SK-MEL-5 (cell line): ENCODE measurements around the gene PGA5. TPM values are rescaled to one million over a fixed set of nuclear protein-coding genes. Genes with fewer than 3 reads are reported as not detected.

Experiments
- DNase-seq: peaks from one replicate; pipeline ENCODE4 v3.0.0-alpha.2; 2016; ENCODE audit warnings: low read depth, low spot score
- in situ Hi-C: cut with HindIII; loops from 2 replicates; pipeline ENCODE4 v1.10.0; 2016; ENCODE audit warnings: low sequenced_read_pairs, high pct_unique_total_duplicates, low pct_unique_long_range_greater_than_20kb
- total RNA-seq: library from RNA; depleted of rRNA; stranded (reverse); fragments of >200 nt; shearing (Covaris generic); gene quantifications from 2 replicates; pipeline ENCODE4 v1.2.3, GENCODE V29; 2014

PGA5 gene
- total RNA-seq, 1 experiment from 2014 or later: not detected

DNA sequence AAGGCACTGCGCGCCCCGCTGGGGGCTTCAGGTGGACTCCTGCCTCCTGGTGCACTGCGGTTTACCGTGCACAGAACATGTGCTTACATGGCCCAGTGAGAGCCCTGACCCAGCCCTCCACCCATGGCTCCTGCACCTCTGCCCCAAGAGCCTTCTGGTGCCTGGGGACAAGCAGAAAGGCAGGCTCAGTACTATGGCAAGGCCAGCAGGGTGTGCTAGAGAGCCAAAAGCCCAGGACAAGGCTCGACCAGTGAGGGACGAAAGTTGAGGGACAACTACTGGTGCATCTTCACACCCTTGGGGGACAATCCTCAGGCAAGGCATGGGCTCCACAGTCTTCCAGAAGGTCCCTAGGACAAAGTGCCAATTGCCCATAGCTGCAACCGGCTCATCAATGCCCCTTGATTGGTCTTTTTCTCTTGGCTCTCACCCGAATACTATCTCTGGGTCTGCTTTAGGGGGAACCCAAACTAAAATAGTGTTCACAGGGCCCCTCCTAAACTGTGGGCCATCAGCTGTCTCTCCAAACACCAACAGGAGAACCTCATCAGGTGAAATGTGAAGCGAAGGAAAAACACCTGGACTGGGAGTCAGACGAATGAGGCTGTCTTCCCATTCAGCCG is 13.5 kb downstream of the PGA5 start:
- peak; percentile 71 for DNase-seq
- in situ Hi-C loops: no loop called here

DNA sequence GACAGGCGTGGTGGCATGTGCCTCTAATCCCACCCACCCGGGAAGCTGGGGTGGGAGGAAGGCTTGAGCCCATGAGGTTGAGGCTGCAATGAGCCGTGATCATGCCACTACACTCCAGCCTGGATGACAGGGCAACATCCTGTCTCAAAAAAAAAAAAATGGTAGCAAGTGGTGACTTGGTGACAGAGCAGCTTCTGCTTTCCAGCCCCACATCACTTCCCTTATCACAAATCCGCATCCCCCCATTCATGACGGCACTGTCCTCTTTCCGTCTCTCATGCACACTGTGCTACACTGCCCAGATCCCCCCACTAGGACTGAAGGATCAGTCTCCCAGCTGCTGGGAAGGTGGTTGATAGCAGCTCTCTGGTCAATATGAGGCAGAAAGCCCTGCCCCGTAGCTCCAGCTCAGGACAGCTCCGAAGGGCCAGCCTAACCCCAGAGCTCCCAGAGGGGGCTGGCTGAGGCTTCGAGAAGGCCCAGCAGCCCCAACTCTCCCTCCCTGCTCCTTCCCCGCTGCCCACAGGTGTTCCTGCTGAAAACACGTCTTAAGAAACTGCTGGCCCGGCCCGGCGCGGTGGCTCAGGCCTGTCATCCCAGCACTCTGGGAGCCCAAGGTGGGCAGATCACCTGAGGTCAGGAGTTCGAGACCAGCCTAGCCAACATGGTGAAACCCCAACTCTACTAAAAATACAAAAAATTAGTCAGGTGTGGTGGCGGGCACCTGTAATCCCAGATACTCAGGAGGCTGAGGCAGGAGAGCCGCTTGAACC is 15.9 kb downstream of the PGA5 start:
- in situ Hi-C loops: no loop called here
- DNase-seq: no peak

DNA sequence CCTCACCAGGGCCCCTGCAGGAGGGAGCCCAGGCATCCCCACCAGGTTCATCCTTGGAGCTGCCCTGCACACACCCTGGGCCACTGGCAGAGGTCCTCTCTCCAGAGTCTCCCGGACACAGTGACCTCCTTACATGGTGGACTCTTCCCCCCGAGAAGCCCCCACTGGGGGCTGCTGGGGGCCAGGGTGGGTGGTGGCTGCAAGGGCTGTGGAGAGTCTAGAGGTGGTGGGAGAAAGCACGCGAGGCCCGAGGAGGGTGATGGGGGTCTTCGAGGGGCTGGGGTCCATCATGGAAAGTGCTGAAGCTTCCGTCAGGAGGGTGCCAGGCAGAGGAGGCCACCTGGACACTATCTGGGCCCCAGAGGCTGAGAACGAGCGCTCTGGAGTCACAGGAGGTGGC is 17.6 kb downstream of the PGA5 start:
- in situ Hi-C loops: no loop called here
- DNase-seq: no peak

DNA sequence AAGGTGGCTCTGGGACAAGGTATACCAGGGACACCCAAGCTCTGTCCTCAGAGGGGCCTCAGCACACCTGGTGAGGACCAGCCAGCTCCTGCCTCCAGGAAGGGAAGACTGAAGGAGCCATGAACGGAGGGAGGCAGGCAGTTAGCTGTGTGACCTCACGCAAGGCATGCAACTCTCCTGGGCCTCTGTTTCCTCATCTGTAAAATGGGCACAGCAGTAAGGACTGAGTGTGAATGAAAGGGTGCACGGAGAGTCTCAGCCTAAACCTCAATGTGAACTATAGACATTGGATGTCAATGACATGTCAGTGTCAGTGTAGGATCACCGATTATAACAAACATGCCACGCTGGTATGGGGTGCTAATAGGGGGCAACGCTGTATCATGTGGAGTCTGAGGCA is 18.4 kb downstream of the PGA5 start:
- no peak for DNase-seq
- in situ Hi-C loops: no loop called here

DNA sequence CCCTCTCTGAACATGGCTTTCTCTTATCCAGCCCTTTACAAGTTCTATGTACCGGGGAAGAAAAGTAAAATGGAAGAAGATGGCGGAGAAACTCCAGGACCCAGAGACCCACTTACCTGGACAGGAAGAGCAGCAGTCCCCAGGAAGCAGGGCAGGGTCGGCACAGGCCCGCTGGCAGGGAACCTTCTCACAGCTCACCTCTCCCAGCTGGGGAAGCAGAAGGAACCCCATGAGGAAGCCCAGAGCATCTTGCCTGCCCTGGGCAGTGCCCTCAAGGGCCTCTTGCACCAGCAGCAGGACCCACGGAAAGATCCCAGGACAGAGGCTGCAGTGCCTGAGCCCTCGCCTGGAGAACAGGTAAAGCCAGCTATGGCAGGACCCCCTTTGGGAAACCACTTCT is 23.4 kb downstream of the PGA5 start:
- DNase-seq: no peak
- in situ Hi-C loops: no loop called here

DNA sequence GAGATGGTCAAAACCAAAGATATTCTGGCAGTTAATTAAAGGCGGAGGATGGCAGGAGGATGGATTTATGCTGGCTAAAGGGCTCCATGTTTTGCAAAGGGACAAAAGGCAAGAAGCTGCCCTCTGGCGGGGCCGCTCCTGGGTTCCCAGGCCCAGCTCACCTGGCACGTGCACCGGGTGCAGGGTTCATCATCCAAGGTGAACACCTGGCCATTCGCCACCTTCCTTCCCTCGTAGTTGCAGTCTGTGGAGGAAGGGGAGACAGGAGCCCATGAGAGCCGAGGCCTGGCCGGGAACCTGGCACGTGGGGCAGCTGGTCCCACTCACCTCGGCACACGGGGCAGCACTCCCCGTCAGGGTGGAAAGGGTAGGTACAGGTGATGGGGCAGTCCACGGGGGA is 23.8 kb downstream of the PGA5 start:
- in situ Hi-C loops: no loop called here

DNA sequence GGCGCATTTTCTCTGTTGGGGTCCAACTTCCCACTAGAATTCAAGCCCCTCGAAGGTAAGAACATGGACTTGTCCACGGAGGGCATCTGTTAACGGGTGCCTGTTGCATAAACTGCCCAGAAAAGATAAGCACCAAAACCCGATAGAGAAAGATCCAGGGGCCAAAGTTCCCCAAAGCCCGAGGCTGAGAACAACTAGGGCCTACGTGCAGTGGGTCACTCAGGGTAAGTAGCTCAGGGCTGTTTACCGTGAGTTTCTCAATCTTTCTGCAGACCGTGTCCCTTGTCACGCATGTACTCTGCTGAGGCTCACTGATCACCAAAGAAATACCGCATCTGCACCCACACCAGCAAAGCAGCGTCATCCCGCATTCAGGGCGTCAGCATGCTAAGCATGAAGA is 24.4 kb downstream of the PGA5 start:
- DNase-seq: no peak
- in situ Hi-C loops: no loop called here

More for the DNA sequence above, 23.8 kb downstream of the PGA5 start:
- no peak for DNase-seq

DNA sequence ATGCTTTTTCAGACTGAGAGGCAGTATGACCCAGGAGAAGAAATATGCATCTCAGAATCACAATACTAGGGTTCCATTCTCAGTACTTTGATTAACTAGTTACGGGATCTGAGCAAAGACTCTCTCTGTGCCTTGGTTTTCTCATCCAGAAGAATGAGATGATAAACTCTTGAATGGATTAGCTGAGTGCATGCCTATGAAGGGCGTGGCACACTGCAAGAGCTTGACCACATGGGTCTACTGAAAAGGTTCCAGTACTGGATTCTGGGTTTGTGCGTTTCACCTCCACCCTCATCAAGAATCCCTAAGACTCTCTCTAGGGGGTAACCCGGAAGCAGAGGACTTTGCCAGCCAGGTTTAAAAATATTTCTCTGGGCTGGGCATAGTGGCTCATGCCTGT is 25.6 kb downstream of the PGA5 start:
- no peak for DNase-seq
- in situ Hi-C loops: no loop called here

DNA sequence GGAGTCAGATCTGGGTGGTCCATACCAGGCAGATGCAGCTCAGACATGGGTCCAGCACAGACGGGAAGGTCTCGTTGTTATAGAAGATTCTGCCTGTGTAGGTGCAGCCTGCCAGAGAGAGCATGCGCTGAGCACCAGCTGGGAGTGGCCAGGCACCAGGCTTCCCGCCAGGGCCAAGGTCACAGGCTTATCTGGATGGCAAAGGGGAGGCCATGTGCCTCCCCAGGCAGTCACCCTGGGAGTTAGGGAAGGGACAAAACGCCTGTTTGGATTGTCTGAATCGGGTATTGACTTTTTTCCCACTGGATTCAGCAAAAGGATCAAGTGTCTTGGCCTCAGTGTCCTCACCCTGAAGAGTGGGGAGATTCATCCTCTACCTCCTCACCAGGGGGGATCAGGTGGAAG is 26.5 kb downstream of the PGA5 start:
- DNase-seq: no peak
- in situ Hi-C loops: no loop called here

DNA sequence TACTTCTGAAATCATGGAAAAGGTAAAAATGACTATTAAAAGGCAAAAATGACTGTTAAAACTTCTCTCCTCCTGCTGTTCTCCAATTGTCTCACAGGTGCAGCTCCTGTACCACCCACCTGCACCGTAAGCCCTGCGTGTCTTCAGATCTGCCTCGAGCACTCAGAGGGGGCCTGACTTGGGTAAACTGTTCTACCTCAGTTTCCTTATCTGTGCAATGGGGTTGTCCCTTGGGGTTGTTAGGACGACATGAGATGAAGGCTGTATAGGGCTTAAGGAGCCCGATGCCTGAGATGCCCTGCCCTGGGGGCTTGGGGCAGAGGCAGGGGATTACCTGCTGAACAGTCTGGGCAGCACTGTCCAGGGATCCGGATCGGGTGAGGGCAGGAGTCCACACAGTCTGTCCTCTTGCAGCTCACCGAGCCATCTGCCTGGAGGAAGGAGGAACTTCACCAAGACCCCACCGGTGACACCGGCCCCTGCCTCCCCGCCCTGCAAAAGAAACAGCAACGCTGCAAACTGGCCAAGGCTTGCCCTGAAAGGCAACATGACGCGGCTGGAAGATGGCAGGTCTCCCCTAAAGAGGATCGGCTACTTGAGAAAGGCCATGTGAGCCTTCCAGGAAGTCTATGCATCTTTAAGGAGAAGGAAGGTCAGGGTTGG is 27.7 kb downstream of the PGA5 start:
- DNase-seq: no peak
- in situ Hi-C loops: no loop called here

DNA sequence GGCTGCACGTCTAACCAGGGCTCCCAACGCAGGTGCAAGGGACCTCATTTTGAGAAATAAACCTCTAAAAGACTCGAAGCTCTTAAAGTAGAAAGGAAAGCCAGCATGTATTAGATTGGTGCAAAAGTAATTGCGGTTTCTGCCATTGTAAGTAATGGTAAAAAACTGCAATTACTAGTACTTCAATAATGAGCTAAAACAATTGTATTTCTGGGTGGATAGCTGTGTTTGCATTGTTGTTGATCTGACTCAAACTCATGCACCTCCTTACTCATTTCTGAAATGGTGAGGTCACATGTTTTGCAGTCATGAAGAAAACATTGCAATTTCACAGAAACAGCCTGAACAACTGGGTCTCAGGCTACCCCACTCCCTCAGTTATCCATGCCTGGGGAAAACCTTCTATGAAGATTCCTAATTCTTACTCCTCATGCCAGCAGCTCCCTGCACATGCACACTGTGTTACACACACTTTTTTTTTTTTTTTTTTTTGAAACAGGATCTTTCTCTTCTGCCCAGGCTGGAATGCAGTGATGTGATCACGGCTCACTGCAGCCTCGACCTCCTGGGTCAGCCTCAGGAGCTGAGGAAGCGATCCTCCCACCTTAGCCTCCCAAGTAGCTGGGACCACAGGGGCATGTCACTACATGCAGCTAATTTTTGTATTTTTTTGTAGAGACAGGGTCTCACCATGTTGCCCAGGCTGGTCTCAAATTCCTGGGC is 29.5 kb downstream of the PGA5 start:
- DNase-seq: no peak
- in situ Hi-C loops: no loop called here

DNA sequence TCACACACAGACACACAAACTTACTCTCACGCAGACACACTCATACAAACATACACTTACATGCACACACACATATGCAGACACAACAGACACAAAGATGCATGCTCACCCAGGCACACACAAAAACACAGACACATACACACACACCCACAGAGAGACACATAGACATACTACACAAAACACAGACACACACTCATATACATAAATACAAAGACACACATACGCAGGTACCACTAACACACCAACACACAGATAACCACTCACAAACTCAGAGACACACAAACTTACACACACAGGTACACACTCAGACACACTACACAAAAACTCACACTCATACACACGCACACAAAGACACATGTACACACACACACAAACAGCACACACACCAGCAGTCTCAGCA is 31.8 kb downstream of the PGA5 start:
- DNase-seq: no peak
- in situ Hi-C loops: no loop called here

DNA sequence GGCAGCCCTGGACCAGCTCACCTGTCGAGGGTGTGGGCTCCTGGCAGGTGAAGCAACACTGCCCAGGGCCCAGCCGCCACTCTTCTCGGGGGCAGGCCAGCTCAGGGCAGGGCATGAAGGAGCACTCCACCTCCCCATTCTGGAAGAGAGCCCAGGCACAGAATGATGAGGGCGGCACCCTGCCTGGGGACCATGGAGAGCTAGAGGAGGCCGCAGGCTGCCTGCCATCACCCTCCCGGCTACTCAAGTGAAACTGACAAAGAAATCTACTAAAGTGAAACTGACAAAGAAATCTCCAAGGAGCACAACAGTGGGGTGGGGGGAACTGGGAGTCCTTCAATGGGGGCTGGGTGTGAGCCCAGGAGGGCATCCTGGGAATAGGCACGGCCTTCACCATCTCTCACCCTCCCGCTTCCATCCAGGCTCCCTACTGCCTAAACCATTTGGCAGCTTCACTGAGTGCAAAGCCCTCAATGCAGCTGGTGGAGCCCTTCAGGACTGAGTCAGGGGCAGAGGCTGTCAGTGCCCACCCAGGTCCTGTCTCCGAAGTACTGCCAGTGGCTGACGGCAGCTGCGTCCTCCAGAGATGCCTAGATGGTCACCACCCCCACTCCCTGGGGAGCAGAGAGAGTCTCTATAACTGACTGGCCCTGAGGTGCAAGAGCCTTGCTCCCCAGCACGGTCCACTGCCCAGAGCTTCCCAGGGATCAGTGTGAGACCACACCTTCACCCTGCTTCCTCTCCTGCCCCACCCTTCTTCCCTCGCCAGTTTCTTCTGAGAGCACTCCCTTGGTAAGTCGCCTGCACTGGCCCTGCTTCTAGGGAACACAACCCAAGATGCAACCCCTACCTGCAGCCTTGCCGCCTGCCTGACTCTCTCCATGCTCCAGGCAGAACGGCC is 32.5 kb downstream of the PGA5 start:
- DNase-seq: no peak
- in situ Hi-C loops: no loop called here

DNA sequence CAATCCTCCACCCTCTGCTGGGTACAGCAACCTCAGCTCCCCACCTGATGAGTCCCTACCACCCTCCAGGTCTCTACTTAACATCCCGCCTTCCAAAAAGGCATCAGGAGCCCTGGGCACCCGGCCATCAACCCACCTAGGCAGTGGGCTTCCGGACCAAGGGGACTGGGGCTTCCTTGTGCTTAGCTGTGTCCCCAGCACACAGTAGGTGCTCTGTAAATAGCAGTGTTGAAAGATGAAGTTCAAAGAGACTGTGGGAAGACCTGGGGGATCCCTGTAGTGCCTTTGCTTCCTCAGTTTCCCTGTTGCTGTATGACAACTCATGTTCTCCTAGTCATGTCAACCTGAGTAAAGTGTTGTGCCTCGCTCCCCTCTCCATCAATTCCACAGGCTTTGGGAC is 33.1 kb downstream of the PGA5 start:
- in situ Hi-C loops: no loop called here

DNA sequence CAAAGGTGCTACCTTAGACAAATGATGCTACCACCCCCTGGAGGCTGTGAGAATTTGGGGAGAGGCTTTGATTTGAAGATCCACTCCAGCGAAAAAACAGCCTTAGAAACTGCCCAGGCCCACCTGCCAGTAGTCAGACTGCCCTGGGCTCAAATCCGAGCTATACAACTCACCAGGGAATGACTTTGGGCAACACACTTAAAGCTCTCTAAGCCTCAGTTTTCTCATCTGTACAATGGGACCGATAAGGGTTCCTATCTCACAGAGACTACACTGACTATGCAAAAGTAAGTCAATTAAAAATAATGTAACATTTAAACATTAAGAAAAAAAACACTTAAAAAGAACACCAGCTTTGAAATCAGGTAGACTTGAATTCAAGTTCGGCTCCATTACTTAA is 34.2 kb downstream of the PGA5 start:
- no peak for DNase-seq
- in situ Hi-C loops: no loop called here

More for the DNA sequence above, 33.1 kb downstream of the PGA5 start:
- no peak for DNase-seq

DNA sequence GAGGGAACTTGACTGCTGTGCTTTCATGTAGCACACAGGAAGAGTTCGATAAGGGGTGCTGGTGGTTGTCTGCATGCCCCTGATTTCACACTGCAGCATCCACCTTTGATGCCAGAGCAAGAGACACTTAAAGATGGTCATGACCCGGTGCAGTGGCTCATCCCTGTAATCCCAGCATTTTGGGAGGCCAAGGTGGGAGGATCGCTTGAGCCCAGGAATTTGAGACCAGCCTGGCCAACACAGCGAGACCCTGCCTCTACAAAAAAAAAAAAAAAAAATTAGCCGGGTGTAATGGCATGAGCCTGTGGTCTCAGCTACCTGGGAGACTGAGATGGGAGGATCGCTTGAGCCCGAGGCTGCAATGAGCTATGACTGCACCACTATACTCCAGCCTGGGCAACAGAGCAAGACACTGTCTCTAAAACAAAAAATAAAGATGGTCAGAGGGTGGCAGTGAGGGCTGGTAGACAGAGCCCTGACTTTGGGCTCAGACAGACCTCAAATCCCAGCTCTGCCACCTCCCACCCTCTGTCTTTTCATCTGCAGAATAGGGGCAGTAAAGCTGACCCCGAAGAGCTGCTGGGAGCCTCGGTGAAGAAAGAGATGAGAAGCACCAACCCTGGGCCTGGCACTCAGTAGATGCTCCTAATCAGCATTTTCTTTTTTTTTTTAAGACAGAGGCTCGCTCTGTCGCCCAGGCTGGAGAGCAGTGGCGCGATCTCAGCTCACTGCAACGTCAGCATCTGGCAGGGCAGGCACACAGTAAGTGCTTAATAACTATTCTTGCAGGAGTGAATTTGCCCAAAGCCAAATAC is 36.4 kb downstream of the PGA5 start:
- no peak for DNase-seq
- in situ Hi-C loops: no loop called here

DNA sequence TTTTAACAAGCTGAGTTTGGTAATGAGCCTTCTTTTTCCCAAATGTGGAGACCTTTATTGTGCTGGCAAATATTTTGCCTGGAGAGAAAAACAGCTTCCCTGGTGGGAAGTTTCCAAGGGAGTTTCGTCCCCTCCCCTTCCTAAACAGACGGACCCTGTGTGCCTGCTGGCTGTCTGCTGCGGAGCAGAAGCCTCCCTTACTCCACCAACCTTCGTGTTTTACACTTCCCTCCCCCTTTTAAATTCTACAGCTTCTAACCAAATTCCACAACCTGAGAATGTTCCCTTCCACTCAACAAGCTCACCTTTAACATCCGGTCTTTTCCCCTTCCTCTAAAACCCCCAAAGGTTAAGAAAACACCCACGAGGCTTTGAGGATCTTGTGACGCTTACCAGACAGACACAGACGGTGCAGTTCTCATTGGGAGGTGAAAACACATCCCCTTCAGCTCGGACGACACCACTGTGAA is 37.1 kb downstream of the PGA5 start:
- in situ Hi-C loops: no loop called here
- DNase-seq: peak; percentile 66
